Transverse colon (tissue), 3 donors: ENCODE results near the gene ZNF808.

ENCODE experiments used
- CTCF ChIP-seq, 5 experiments: fragments of 200-600 bp in 3 of 5; fragments of 450-650 bp in 2 of 5; sonication (generic) in 3 of 5; IDR thresholded peaks; 1 replicate in 2 of 5; 2 replicates in 3 of 5; pipeline ENCODE4 v1.5.1; 2016 to 2017; ENCODE audit warnings: antibody characterized with exemption in 5 of 5, inconsistent platforms in 3 of 5, mild to moderate bottlenecking in 2 of 5, moderate library complexity in 1 of 5
- POLR2A ChIP-seq: fragments of 450-650 bp; IDR thresholded peaks from one replicate; pipeline ENCODE4 v1.6.1; 2016; ENCODE audit warnings: antibody characterized with exemption, mild to moderate bottlenecking, moderate library complexity

- TF ChIP-seq CTCF (IDR thresholded peaks at IDR 0.05), result no peak
- no peak for TF ChIP-seq POLR2A
These were observed 15.7 kb downstream of the ZNF808 start for GRCh38 chr19:52542984-52543664.
